Loucy (cell line): ENCODE measurements around the gene ARHGAP26.

Experiments
- H2AFZ ChIP-seq: fragments of 200-600 bp; sonication (generic); 2 replicates; pipeline ENCODE4 v1.6.0; 2016; ENCODE audit warnings: antibody characterized with exemption, mild to moderate bottlenecking, low read length, moderate library complexity
- H3F3A ChIP-seq: fragments of 200-600 bp; 2 replicates; pipeline ENCODE4 v1.6.0; 2016; ENCODE audit warnings: antibody characterized with exemption, low read depth, mild to moderate bottlenecking
- H3K27me3 ChIP-seq: fragments of 200-600 bp; sonication (generic); 2 replicates; pipeline ENCODE4 v1.6.1; 2014; ENCODE audit warnings: low read length, mild to moderate bottlenecking; ENCODE audit not compliant: insufficient read depth, poor library complexity, severe bottlenecking
- H3K36me3 ChIP-seq: fragments of 200-600 bp; sonication (generic); 2 replicates; pipeline ENCODE4 v1.6.1; 2016; ENCODE audit warnings: low read length; ENCODE audit not compliant: insufficient read depth
- H3K4me1 ChIP-seq: fragments of 200-600 bp; sonication (generic); 2 replicates; pipeline ENCODE4 v1.5.1; 2014; ENCODE audit warnings: low read length, mild to moderate bottlenecking; ENCODE audit not compliant: insufficient read depth, poor library complexity, severe bottlenecking
- H3K4me2 ChIP-seq: fragments of 200-600 bp; sonication (generic); 2 replicates; pipeline ENCODE4 v1.6.0; 2014; ENCODE audit warnings: antibody characterized with exemption, low read length, low read depth, mild to moderate bottlenecking; ENCODE audit not compliant: poor library complexity, severe bottlenecking
- H3K4me3 ChIP-seq: fragments of 200-600 bp; sonication (generic); 2 replicates; pipeline ENCODE4 v1.5.1; 2014; ENCODE audit warnings: low read length, mild to moderate bottlenecking, mixed read lengths; ENCODE audit not compliant: poor library complexity, severe bottlenecking
- H3K79me2 ChIP-seq: fragments of 200-600 bp; sonication (generic); 2 replicates; pipeline ENCODE4 v1.6.1; 2014; ENCODE audit warnings: low read length; ENCODE audit not compliant: insufficient read depth
- H3K9ac ChIP-seq: fragments of 200-600 bp; sonication (generic); 2 replicates; pipeline ENCODE4 v1.6.0; 2014; ENCODE audit warnings: mild to moderate bottlenecking, low read depth, low read length, moderate library complexity; ENCODE audit not compliant: poor library complexity, severe bottlenecking
- H3K9me2 ChIP-seq: fragments of 200-600 bp; sonication (generic); replicated peaks from 2 replicates; pipeline ENCODE4 v1.6.1; 2016; ENCODE audit warnings: low read depth, low read length, mixed read lengths
- H3K9me3 ChIP-seq: fragments of 200-600 bp; sonication (generic); 2 replicates; pipeline ENCODE4 v1.6.1; 2014; ENCODE audit warnings: mild to moderate bottlenecking, antibody characterized with exemption, low read length, low read depth; ENCODE audit not compliant: insufficient read depth
- H4K20me1 ChIP-seq: fragments of 200-600 bp; sonication (generic); 2 replicates; pipeline ENCODE4 v1.6.0; 2014; ENCODE audit warnings: antibody characterized with exemption, low read length, mild to moderate bottlenecking; ENCODE audit not compliant: insufficient read depth, poor library complexity, severe bottlenecking
- CTCF ChIP-seq: fragments of 200-600 bp; sonication (generic); conservative IDR thresholded peaks from 2 replicates; pipeline ENCODE4 v1.5.1; 2014; ENCODE audit warnings: mild to moderate bottlenecking, antibody characterized with exemption, low read length
- EZH2phosphoT487 ChIP-seq: fragments of 200-600 bp; IDR thresholded peaks from 2 replicates; pipeline ENCODE4 v1.6.1; 2018; ENCODE audit warnings: antibody characterized with exemption, mild to moderate bottlenecking, moderate library complexity, borderline replicate concordance

Gene ARHGAP26

GRCh38 chr5:143225511-143225910, 455.3 kb downstream of the ARHGAP26 start:
- no peak overlapping the region for H2AFZ ChIP-seq

GRCh38 chr5:143226361-143226760, 456.2 kb downstream of the ARHGAP26 start:
- TF ChIP-seq EZH2phosphoT487 (no peak), CTCF (no peak)
- Histone ChIP-seq H3K79me2 (no peaks in the 10 kb centered on the region), H3K9me3 (no peaks in the 10 kb centered on the region), H3F3A (no peaks in the 10 kb centered on the region), H4K20me1 (no peaks in the 10 kb centered on the region), H3K27me3 (no peaks in the 10 kb centered on the region), H2AFZ (no peak overlapping the region), H3K4me1 (peaks cover 8% of the 10 kb centered on the region), H3K4me2 (no peak overlapping the region), H3K36me3 (no peaks in the 10 kb centered on the region), H3K9ac (no peak overlapping the region), H3K9me2 (no peaks in the 10 kb centered on the region), H3K4me3 (no peak overlapping the region)

More at GRCh38 chr5:143225511-143225910, 455.3 kb downstream of the ARHGAP26 start:
- no peaks in the 10 kb centered on the region for H3F3A ChIP-seq
- H3K4me3 ChIP-seq, result no peak overlapping the region
- no peak overlapping the region for H3K9ac ChIP-seq
- H4K20me1 ChIP-seq, result no peaks in the 10 kb centered on the region
- no peaks in the 10 kb centered on the region for H3K79me2 ChIP-seq
- peaks cover 8% of the 10 kb centered on the region for H3K4me1 ChIP-seq
- TF ChIP-seq CTCF (no peak), EZH2phosphoT487 (no peak)
- H3K27me3 ChIP-seq, result no peaks in the 10 kb centered on the region
- H3K9me3 ChIP-seq, result no peaks in the 10 kb centered on the region
- H3K9me2 ChIP-seq, result no peaks in the 10 kb centered on the region
- H3K36me3 ChIP-seq, result no peaks in the 10 kb centered on the region
- no peak overlapping the region for H3K4me2 ChIP-seq

GRCh38 chr5:143226872-143227271, 456.7 kb downstream of the ARHGAP26 start:
- TF ChIP-seq CTCF (no peak), EZH2phosphoT487 (no peak)
- Histone ChIP-seq H3K4me2 (no peak overlapping the region), H3K4me3 (no peak overlapping the region), H3K27me3 (no peaks in the 10 kb centered on the region), H4K20me1 (no peaks in the 10 kb centered on the region), H3K9me3 (no peaks in the 10 kb centered on the region), H3K9ac (no peak overlapping the region), H3F3A (no peaks in the 10 kb centered on the region), H2AFZ (no peak overlapping the region), H3K4me1 (peaks cover 8% of the 10 kb centered on the region), H3K36me3 (no peaks in the 10 kb centered on the region), H3K79me2 (no peaks in the 10 kb centered on the region), H3K9me2 (no peaks in the 10 kb centered on the region)
